ENCODE measurements around the gene MEDAG.

GRCh38 chr13:30869491-30869890 lies 36.6 kb upstream of the MEDAG start:
- TF ChIP-seq CTCF (IDR thresholded peaks at IDR 0.05) (no peak), POLR2A (IDR thresholded peaks at IDR 0.05) (no peak)

All from lower leg skin (tissue), 3 donors.